Fibroblast of villous mesenchyme (primary cell): ENCODE data around the gene EXOC3L1. TPM values are rescaled to one million over a fixed set of nuclear protein-coding genes. Genes with fewer than 3 reads are reported as not detected.
A peak's percentile ranks its signal among the peaks of the same experiment; 100 is the strongest.

Source experiments
- DNase-seq: peaks from one replicate; pipeline ENCODE4 v3.0.0-alpha.2; 2010; ENCODE audit warnings: low read depth
- H3K4me3 ChIP-seq: 2 replicates; pipeline ENCODE4 v1.5.1; 2011; ENCODE audit warnings: low read depth, mild to moderate bottlenecking, low read length
- CTCF ChIP-seq: IDR thresholded peaks from 2 replicates; pipeline ENCODE4 v1.5.1; 2012; ENCODE audit warnings: low read depth, mild to moderate bottlenecking, low read length; ENCODE audit not compliant: insufficient read depth
- total RNA-seq: library from RNA; depleted of rRNA; stranded (reverse); fragments of >200 nt; gene quantifications from 2 replicates; pipeline ENCODE4 v1.2.3, GENCODE V29; 2012

The EXOC3L1 gene
- total RNA-seq, 1 donor, result not detected

DNA sequence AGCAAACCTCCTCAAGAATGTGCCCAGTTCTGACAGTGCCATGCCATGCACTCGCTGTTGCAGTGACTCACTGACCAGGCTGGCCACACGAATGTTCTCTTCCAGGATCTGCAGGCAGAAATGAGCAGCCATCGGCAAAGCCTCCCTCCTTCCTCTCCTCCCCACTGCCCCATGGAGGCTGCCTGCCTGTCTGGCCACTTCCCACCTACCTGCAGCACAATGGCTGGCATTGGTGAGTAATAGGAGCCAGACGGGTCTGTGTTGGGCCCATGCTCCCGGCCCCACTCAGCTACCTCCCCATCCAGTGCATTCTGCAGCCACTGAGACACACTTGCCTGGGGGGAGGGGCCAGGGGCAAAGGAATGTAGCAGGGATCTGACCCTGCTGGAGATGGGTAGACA, 3.4 kb downstream of the EXOC3L1 start:
- DNase-seq, result no peak
- no peak overlapping the region for H3K4me3 ChIP-seq
- TF ChIP-seq CTCF, result no peak

- no peak for TF ChIP-seq CTCF
- H3K4me3 ChIP-seq, result no peak overlapping the region
- DNase-seq, result no peak
Measured at GRCh38 chr16:67185651-67186134, 4.2 kb downstream of the EXOC3L1 start.

- DNase-seq, result peak; percentile 94
- H3K4me3 ChIP-seq, result no peak overlapping the region
- peak; percentile 75 for TF ChIP-seq CTCF
Measured at GRCh38 chr16:67184995-67185650, 4.8 kb downstream of the EXOC3L1 start.

GRCh38 chr16:67184453-67184994, 5.4 kb downstream of the EXOC3L1 start:
- no peak for DNase-seq
- H3K4me3 ChIP-seq, result peak overlapping the region; percentile 76
- no peak for TF ChIP-seq CTCF

GRCh38 chr16:67183627-67184452, 6.1 kb downstream of the EXOC3L1 start, which contains the start of gene MATCAP1:
Gene MATCAP1 (minus strand): TSS chr16:67183963. CDS start chr16:67180610, 3,353 bp downstream.
- H3K4me3 ChIP-seq, result peak within 1 kb of the TSS; percentile 76
- no peak for TF ChIP-seq CTCF
- DNase-seq, result peak; percentile 98

DNA sequence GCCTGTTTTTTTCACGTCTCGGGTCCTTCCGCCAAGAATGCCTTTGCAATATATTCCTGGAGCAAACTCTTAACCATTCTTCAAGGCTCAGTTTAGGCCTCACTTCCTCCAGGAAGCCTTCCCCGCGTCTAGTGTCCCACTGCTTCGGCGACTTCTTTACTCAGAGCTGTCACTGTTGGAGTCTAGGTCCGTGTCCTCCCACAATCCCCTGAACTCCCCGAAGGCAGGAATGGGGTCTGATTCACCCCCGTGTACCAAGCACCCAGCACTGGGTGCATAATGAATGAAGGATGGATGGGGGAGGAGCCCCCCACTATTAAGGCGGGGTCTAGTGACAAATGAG, 6.7 kb downstream of the EXOC3L1 start:
- DNase-seq, result no peak
- peak overlapping the region; percentile 76 for H3K4me3 ChIP-seq
- TF ChIP-seq CTCF, result no peak
